ENCODE results near the gene RALGAPB.
"Not testable (repeated sequence)": the region's sequence is repeated elsewhere in the genome, so short reads cannot be mapped to it uniquely, and the experiment has no call there.

Gene RALGAPB

GRCh38 chr20:38447931-38448675 lies 24.5 kb upstream of the RALGAPB start:
- DNase-seq: no peak

GRCh38 chr20:38449046-38449445 lies 23.6 kb upstream of the RALGAPB start:
- DNase-seq: no peak

GRCh38 chr20:38450412-38450975 lies 22.1 kb upstream of the RALGAPB start:
- no peak for DNase-seq

- DNase-seq: no peak
Measured at GRCh38 chr20:38452880-38453624, 19.6 kb upstream of the RALGAPB start.

- no peak for DNase-seq
Measured at GRCh38 chr20:38453941-38454340, 18.7 kb upstream of the RALGAPB start.

GRCh38 chr20:38454556-38455473 lies 17.8 kb upstream of the RALGAPB start:
- DNase-seq: no peak

- no peak for DNase-seq
Measured at GRCh38 chr20:38458314-38458713, 14.3 kb upstream of the RALGAPB start.

- DNase-seq: peak; percentile 81
Measured at GRCh38 chr20:38460040-38460623, 12.5 kb upstream of the RALGAPB start.

GRCh38 chr20:38460631-38461030 lies 12.0 kb upstream of the RALGAPB start:
- not testable (repeated sequence) for DNase-seq

GRCh38 chr20:38461167-38461566 lies 11.5 kb upstream of the RALGAPB start:
- not testable (repeated sequence) for DNase-seq

GRCh38 chr20:38461569-38461968 lies 11.1 kb upstream of the RALGAPB start:
- not testable (repeated sequence) for DNase-seq

- no peak for DNase-seq
Measured at GRCh38 chr20:38466171-38466570, 6.5 kb upstream of the RALGAPB start.

- DNase-seq: no peak
Measured at GRCh38 chr20:38466983-38467382, 5.7 kb upstream of the RALGAPB start.

- no peak for DNase-seq
Measured at GRCh38 chr20:38471245-38471644, 1.4 kb upstream of the RALGAPB start.

GRCh38 chr20:38471987-38472512 lies 593 bp upstream of the RALGAPB start:
- no peak for DNase-seq

- no peak for DNase-seq
Measured at GRCh38 chr20:38473367-38473795, 738 bp downstream of the RALGAPB start.

- no peak for DNase-seq
Measured at GRCh38 chr20:38477747-38478146, 5.1 kb downstream of the RALGAPB start.

GRCh38 chr20:38479596-38479995 lies 7.0 kb downstream of the RALGAPB start:
- no peak for DNase-seq

- DNase-seq: no peak
Measured at GRCh38 chr20:38485041-38485440, 12.4 kb downstream of the RALGAPB start.

- DNase-seq: no peak
Measured at GRCh38 chr20:38489181-38489580, 16.5 kb downstream of the RALGAPB start.

- DNase-seq: no peak
Measured at GRCh38 chr20:38497246-38497935, 24.7 kb downstream of the RALGAPB start.

GRCh38 chr20:38498909-38499308 lies 26.3 kb downstream of the RALGAPB start:
- DNase-seq: no peak
